Measurements from ENCODE around the gene FAM210B. TPM values are rescaled to one million over a fixed set of nuclear protein-coding genes. Genes with fewer than 3 reads are reported as not detected.

The FAM210B gene
- total and polyA plus RNA-seq, 10 of the 15 experiments (the other 5 are each of a cell fraction or from before 2014, with no cell fraction given) = 0.13 to 1.4 (median 0.68) TPM

DNA sequence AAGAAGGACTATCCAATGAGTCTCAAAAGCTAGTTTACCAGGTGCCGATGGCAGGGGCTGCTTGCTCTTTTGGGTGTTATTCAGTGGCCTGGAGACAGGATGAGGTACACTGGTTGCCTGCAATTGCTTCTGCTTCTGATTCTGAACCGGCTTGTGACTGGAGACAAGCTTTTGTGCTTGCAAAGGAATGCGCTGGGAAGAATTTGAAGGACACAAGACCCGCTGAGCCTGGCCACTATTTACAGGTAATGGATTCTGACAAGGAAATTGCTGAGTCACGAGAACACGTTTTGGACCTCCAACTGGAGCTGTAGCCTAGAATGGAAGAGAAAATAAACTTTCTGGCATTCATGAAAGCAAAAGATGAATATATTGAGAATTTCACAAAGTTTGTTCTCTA lies 27.4 kb downstream of the FAM210B start:
- no peaks in the 10 kb centered on the region for H3K27me3 ChIP-seq (replicated peaks in 1 of 2; ENCODE audit: control insufficient read depth in 2 of 2, insufficient read depth in 2 of 2, low read length in 1 of 2)
- no peak for FAIRE-seq
- intact Hi-C loops (cut with micrococcal nuclease; ENCODE audit: unreplicated experiment) = no loop called here
- no peak overlapping the region for H3K9ac ChIP-seq (ENCODE audit: control insufficient read depth, insufficient read depth, low read length)
- H3K27ac ChIP-seq (ENCODE audit: control insufficient read depth, insufficient read depth) = no peak overlapping the region
- no peak for ATAC-seq
- WGBS (ENCODE audit: insufficient coverage, insufficient replicate concordance, low lambda C conversion rate, missing lambda C conversion rate) = 96% methylated on average over 6 of the region's 6 CpGs
- peaks cover 3% of the 10 kb centered on the region for H4K20me1 ChIP-seq (ENCODE audit: control insufficient read depth, insufficient read depth)
- POLR2A ChIA-PET = no interaction called here
- no peaks in the 10 kb centered on the region for H3K4me1 ChIP-seq (ENCODE audit: control insufficient read depth, insufficient read depth, low read length)
- TF ChIP-seq CHD1 (IDR thresholded peaks at IDR 0.05; ENCODE audit: low read depth, low read length) (no peak), PML (IDR thresholded peaks at IDR 0.05; ENCODE audit: low read length) (no peak), ATF7 (IDR thresholded peaks at IDR 0.05; ENCODE audit: low read depth) (no peak), SPI1 (IDR thresholded peaks at IDR 0.05; ENCODE audit: borderline replicate concordance, insufficient read depth, low read depth, low read length) (no peak), HDAC6 (IDR thresholded peaks at IDR 0.05; ENCODE audit: unreplicated experiment) (no peak), FOXK2 (IDR thresholded peaks at IDR 0.05) (no peak), NR2C2 (IDR thresholded peaks at IDR 0.05; ENCODE audit: borderline replicate concordance, control insufficient read depth, insufficient read length, low read depth) (no peak), SMC3 (IDR thresholded peaks at IDR 0.05; ENCODE audit: borderline replicate concordance, low read length) (no peak), SMARCA5 (IDR thresholded peaks at IDR 0.05) (no peak), ESRRA (IDR thresholded peaks at IDR 0.05; ENCODE audit: low read length) (no peak), SREBF1 (IDR thresholded peaks at IDR 0.05; ENCODE audit: low read length) (no peak), CBX5 (IDR thresholded peaks at IDR 0.05; ENCODE audit: low read depth) (no peak)
- TF ChIP-seq, protein P1, sequence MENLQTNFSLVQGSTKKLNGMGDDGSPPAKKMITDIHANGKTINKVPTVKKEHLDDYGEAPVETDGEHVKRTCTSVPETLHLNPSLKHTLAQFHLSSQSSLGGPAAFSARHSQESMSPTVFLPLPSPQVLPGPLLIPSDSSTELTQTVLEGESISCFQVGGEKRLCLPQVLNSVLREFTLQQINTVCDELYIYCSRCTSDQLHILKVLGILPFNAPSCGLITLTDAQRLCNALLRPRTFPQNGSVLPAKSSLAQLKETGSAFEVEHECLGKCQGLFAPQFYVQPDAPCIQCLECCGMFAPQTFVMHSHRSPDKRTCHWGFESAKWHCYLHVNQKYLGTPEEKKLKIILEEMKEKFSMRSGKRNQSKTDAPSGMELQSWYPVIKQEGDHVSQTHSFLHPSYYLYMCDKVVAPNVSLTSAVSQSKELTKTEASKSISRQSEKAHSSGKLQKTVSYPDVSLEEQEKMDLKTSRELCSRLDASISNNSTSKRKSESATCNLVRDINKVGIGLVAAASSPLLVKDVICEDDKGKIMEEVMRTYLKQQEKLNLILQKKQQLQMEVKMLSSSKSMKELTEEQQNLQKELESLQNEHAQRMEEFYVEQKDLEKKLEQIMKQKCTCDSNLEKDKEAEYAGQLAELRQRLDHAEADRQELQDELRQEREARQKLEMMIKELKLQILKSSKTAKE (IDR thresholded peaks at IDR 0.05; ENCODE audit: low read depth, poor library complexity, severe bottlenecking) = no peak
- TF ChIP-seq, protein P2, sequence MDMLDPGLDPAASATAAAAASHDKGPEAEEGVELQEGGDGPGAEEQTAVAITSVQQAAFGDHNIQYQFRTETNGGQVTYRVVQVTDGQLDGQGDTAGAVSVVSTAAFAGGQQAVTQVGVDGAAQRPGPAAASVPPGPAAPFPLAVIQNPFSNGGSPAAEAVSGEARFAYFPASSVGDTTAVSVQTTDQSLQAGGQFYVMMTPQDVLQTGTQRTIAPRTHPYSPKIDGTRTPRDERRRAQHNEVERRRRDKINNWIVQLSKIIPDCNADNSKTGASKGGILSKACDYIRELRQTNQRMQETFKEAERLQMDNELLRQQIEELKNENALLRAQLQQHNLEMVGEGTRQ (IDR thresholded peaks at IDR 0.05; ENCODE audit: borderline replicate concordance, low read depth, low read length) = no peak
- TF ChIP-seq, protein P3, sequence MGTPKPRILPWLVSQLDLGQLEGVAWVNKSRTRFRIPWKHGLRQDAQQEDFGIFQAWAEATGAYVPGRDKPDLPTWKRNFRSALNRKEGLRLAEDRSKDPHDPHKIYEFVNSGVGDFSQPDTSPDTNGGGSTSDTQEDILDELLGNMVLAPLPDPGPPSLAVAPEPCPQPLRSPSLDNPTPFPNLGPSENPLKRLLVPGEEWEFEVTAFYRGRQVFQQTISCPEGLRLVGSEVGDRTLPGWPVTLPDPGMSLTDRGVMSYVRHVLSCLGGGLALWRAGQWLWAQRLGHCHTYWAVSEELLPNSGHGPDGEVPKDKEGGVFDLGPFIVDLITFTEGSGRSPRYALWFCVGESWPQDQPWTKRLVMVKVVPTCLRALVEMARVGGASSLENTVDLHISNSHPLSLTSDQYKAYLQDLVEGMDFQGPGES (IDR thresholded peaks at IDR 0.05) = no peak
- RAD21 ChIA-PET (ENCODE audit: unreplicated experiment) = no interaction called here
- BruUV-seq (replicated peaks) = no TSS peak
- CTCF ChIA-PET = interaction anchor here (1.5 kb wide), 1 partner anchor 12 kb away, joined by 3 read pairs; no protein-coding TSS in a partner anchor
- SMC1A ChIA-PET (ENCODE audit: uncharacterized antibody, unreplicated experiment) = interaction anchor here (0.6 to 3.1 kb wide), 2 partner anchors 10 to 71 kb away, joined by 3 to 10 read pairs; no protein-coding TSS in a partner anchor
- in situ Hi-C loops (cut with MboI) = no loop called here
- H3K4me2 ChIP-seq (ENCODE audit: control insufficient read depth, insufficient read depth) = no peak overlapping the region
- no peak overlapping the region for H3K4me3 ChIP-seq
- no peak overlapping the region for H2AFZ ChIP-seq (ENCODE audit: control insufficient read depth, low read depth, low read length)
- H3K9me3 ChIP-seq (replicated peaks; ENCODE audit: control insufficient read depth, insufficient read depth, low read length) = no peaks in the 10 kb centered on the region
- peaks cover 33% of the 10 kb centered on the region for H3K79me2 ChIP-seq (ENCODE audit: control insufficient read depth, insufficient read depth, low read length)
- H3K36me3 ChIP-seq (ENCODE audit: control insufficient read depth in 2 of 2, insufficient read depth in 2 of 2, low read length in 1 of 2) = peaks cover 10 to 26% of the 10 kb centered on the region in 2 experiments
- no peak for DNase-seq (ENCODE audit: low read depth, low spot score)
